Liver (tissue), 9 donors: ENCODE data around the gene CTXND1. TPM values are rescaled to one million over a fixed set of nuclear protein-coding genes. Genes with fewer than 3 reads are reported as not detected.

ENCODE experiments used
- DNase-seq: peaks from one replicate; pipeline ENCODE4 v3.0.0-alpha.2; 2017; ENCODE audit warnings: low spot score
- H3K27ac ChIP-seq, 2 donors: one replicate each; pipeline ENCODE4 v1.7.0; 2013; ENCODE audit warnings: inconsistent platforms in 2 of 2, low read length in 2 of 2, control low read depth in 1 of 2, low read depth in 1 of 2, mild to moderate bottlenecking in 1 of 2
- H3K27me3 ChIP-seq, 4 donors: one replicate each; pipeline versions ENCODE4 v1.6.1 to v1.7.0; 2013; ENCODE audit warnings: low read length in 3 of 4, inconsistent platforms in 1 of 4, mild to moderate bottlenecking in 1 of 4, moderate library complexity in 1 of 4; ENCODE audit not compliant: control insufficient read depth in 4 of 4, insufficient read depth in 4 of 4
- H3K36me3 ChIP-seq, 4 donors: one replicate each; pipeline versions ENCODE4 v1.6.1 to v1.7.0; 2013; ENCODE audit warnings: low read length in 3 of 4, mild to moderate bottlenecking in 3 of 4, low read depth in 1 of 4, moderate library complexity in 1 of 4; ENCODE audit not compliant: control insufficient read depth in 4 of 4, insufficient read depth in 3 of 4
- H3K4me1 ChIP-seq, 4 donors: one replicate each; pipeline versions ENCODE4 v1.6.1 to v1.7.0; 2013; ENCODE audit warnings: low read length in 3 of 4, mild to moderate bottlenecking in 3 of 4, moderate library complexity in 1 of 4; ENCODE audit not compliant: control insufficient read depth in 4 of 4, insufficient read depth in 4 of 4
- H3K4me3 ChIP-seq, 3 donors: one replicate each; pipeline versions ENCODE4 v1.6.1 to v1.7.0; 2013; ENCODE audit warnings: low read length in 3 of 3, control low read depth in 1 of 3, low read depth in 1 of 3, mild to moderate bottlenecking in 1 of 3
- H3K9ac ChIP-seq, 2 donors: one replicate each; pipeline ENCODE4 v1.7.0; 2013; ENCODE audit warnings: low read length in 2 of 2, mild to moderate bottlenecking in 2 of 2, moderate library complexity in 2 of 2, control low read depth in 1 of 2, low read depth in 1 of 2
- H3K9me3 ChIP-seq, 4 donors: one replicate each; pipeline versions ENCODE4 v1.6.1 to v1.7.0; 2013; ENCODE audit warnings: low read length in 3 of 4; ENCODE audit not compliant: control insufficient read depth in 4 of 4
- GABPA ChIP-seq, 2 donors: IDR thresholded peaks in 1 of 2; conservative IDR thresholded peaks in 1 of 2; 2 replicates each; pipeline ENCODE4 v1.6.1; 2016; ENCODE audit warnings: antibody characterized with exemption in 2 of 2, mild to moderate bottlenecking in 1 of 2, moderate library complexity in 1 of 2
- HNF4G ChIP-seq: IDR thresholded peaks from 2 replicates; pipeline ENCODE4 v1.6.1; 2016; ENCODE audit warnings: antibody characterized with exemption
- JUND ChIP-seq, 2 donors: IDR thresholded peaks; 2 replicates each; pipeline ENCODE4 v1.6.1; 2016; ENCODE audit warnings: antibody characterized with exemption in 2 of 2
- RAD21 ChIP-seq, 2 donors: IDR thresholded peaks; 2 replicates each; pipeline ENCODE4 v1.6.1; 2016; ENCODE audit warnings: antibody characterized with exemption in 2 of 2, mild to moderate bottlenecking in 2 of 2
- RXRA ChIP-seq, 2 donors: IDR thresholded peaks; 2 replicates each; pipeline ENCODE4 v1.6.1; 2017 to 2018; ENCODE audit warnings: antibody characterized with exemption in 2 of 2, mild to moderate bottlenecking in 1 of 2
- SP1 ChIP-seq: IDR thresholded peaks from 2 replicates; pipeline ENCODE4 v1.6.1; 2018; ENCODE audit warnings: antibody characterized with exemption, mild to moderate bottlenecking
- WGBS: extraction: QIAGEN DNeasy Blood & Tissue Kit; methylation state at CpG from one replicate; pipeline ENCODE4 v1.1.7; 2013; 5-methylcytosine and 5-hydroxymethylcytosine counted together
- polyA plus RNA-seq, 2 donors: library from polyadenylated mRNA; stranded (reverse) in 1 of 2; unstranded in 1 of 2; fragments of 200-250 nt in 1 of 2; fragments of >200 nt in 1 of 2; fragmentation: Nextera tagmentation in 1 of 2; extraction: Ambion mirVana in 1 of 2; gene quantifications; one replicate each; pipeline versions ENCODE4 v1.2.1 to v1.2.3, GENCODE V29; 2013 to 2015
- total RNA-seq, 2 donors: library from RNA; depleted of rRNA; stranded (reverse); fragments of >200 nt; gene quantifications; one replicate each; pipeline ENCODE4 v1.2.3, GENCODE V29; 2014
- TF ChIP-seq, protein P1 (sequence below): IDR thresholded peaks from 2 replicates; pipeline ENCODE4 v1.6.1; 2016; ENCODE audit warnings: antibody characterized with exemption
- donor health status: healthy.
- donor health status: healthy.
- donor health status: healthy.
- donor health status: healthy.
- donor health status: healthy.

Gene CTXND1
- total and polyA plus RNA-seq, 4 donors, result 2.9 to 4.1 (median 3.1) TPM

- TF ChIP-seq GABPA (IDR thresholded peaks at IDR 0.05 in 1 of 2, conservative IDR thresholded peaks at IDR 0.05 in 1 of 2), result no peak
- no peak for TF ChIP-seq HNF4G
- TF ChIP-seq SP1, result no peak
- TF ChIP-seq, protein P1, sequence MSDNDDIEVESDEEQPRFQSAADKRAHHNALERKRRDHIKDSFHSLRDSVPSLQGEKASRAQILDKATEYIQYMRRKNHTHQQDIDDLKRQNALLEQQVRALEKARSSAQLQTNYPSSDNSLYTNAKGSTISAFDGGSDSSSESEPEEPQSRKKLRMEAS, result no peak
- no peak for TF ChIP-seq JUND (IDR thresholded peaks at IDR 0.05)
- TF ChIP-seq RAD21 (IDR thresholded peaks at IDR 0.05), result no peak
Measured at GRCh38 chr15:80151576-80151975, 100.4 kb downstream of the CTXND1 start (continued).

DNA sequence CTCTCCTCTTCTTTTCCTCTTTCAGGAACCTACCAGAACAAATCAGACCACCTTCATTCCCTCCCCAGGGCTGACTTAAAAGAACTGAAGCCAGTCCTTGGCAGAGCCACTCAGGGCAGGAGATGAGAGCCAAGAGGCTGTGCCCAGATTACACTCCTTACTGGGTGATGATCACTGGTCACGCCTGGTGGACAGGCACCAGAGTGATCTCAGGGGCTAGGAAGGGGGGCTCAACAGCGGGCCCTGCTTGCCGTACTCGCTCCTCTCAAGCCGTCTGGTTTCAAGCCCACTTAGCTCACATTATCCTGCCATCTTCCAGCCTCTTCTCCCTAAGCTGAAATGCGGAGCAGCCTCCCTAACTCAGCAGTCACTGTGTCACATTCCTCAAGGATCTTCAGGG lies 100.9 kb downstream of the CTXND1 start:
- Histone ChIP-seq H3K4me3 (peak overlapping the region in 1 of 3 donors; percentile 20), H3K36me3 (no peaks in the 10 kb centered on the region), H3K27me3 (no peaks in the 10 kb centered on the region), H3K9me3 (no peaks in the 10 kb centered on the region), H3K4me1 (peaks cover 7 to 46% (median 41%) of the 10 kb centered on the region in 4 donors), H3K27ac (peak overlapping the region; percentile 85 to 89), H3K9ac (peak overlapping the region in 1 of 2 donors; percentile 61)
- DNase-seq, result no peak
- TF ChIP-seq RXRA (IDR thresholded peaks at IDR 0.05) (no peak), GABPA (IDR thresholded peaks at IDR 0.05 in 1 of 2, conservative IDR thresholded peaks at IDR 0.05 in 1 of 2) (no peak)
- WGBS, result 55% methylated on average over 6 of the region's 6 CpGs

Other genes with a start within 250 kb of the CTXND1 start
- 100 to 1,000 TPM; 101 to 102 TPM for gene ZFAND6, start 192.5 kb downstream of the CTXND1 start, total RNA-seq
- 10 to 100 TPM; 47.6 to 64.1 TPM for gene ZFAND6, start 192.5 kb downstream of the CTXND1 start, polyA plus RNA-seq
- gene FAH, start 99.2 kb downstream of the CTXND1 start, total RNA-seq, result 100 to 1,000 TPM in 1 of 2 donors, 10 to 100 TPM in 1; 42.1 to 195 TPM
- 100 to 1,000 TPM; 176 to 226 TPM for gene FAH, start 99.2 kb downstream of the CTXND1 start, polyA plus RNA-seq
- under 1 TPM; 0.75 to 0.92 TPM for gene ARNT2, start 152.2 kb upstream of the CTXND1 start, total RNA-seq
- under 1 TPM; 0.17 to 0.32 TPM for gene ARNT2, start 152.2 kb upstream of the CTXND1 start, polyA plus RNA-seq